Activated T-cell treated with anti-CD3 and anti-CD28 coated beads for 24 hours (primary cell): ENCODE measurements around the gene GLIPR2.
"Not testable (repeated sequence)": the region's sequence is repeated elsewhere in the genome, so short reads cannot be mapped to it uniquely, and the experiment has no call there.

Source experiments
- DNase-seq: peaks from one replicate; pipeline ENCODE4 v3.0.0-alpha.2; 2020; ENCODE audit warnings: low read depth

The GLIPR2 gene

GRCh38 chr9:36123515-36123914 lies 13.0 kb upstream of the GLIPR2 start:
- DNase-seq, result no peak

- DNase-seq, result no peak
Measured at GRCh38 chr9:36125062-36125855, 11.3 kb upstream of the GLIPR2 start.

GRCh38 chr9:36126016-36126730 lies 10.4 kb upstream of the GLIPR2 start:
- DNase-seq, result no peak

- DNase-seq, result no peak
Measured at GRCh38 chr9:36127652-36128244, 8.8 kb upstream of the GLIPR2 start.

- DNase-seq, result no peak
Measured at GRCh38 chr9:36128349-36128748, 8.2 kb upstream of the GLIPR2 start.

GRCh38 chr9:36129139-36129538 lies 7.4 kb upstream of the GLIPR2 start:
- no peak for DNase-seq

GRCh38 chr9:36131666-36132065 lies 4.9 kb upstream of the GLIPR2 start:
- DNase-seq, result not testable (repeated sequence)

- DNase-seq, result no peak
Measured at GRCh38 chr9:36132086-36132485, 4.4 kb upstream of the GLIPR2 start.

- no peak for DNase-seq
Measured at GRCh38 chr9:36134761-36135505, 1.6 kb upstream of the GLIPR2 start.

- no peak for DNase-seq
Measured at GRCh38 chr9:36135741-36136271, 727 bp upstream of the GLIPR2 start.

- DNase-seq, result peak; percentile 20
Measured at GRCh38 chr9:36136894-36137391, 410 bp downstream of the GLIPR2 start.

- no peak for DNase-seq
Measured at GRCh38 chr9:36137392-36138004, 965 bp downstream of the GLIPR2 start.

GRCh38 chr9:36138496-36138895 lies 2.0 kb downstream of the GLIPR2 start:
- no peak for DNase-seq

- no peak for DNase-seq
Measured at GRCh38 chr9:36138901-36139300, 2.4 kb downstream of the GLIPR2 start.

GRCh38 chr9:36140086-36141084 lies 3.9 kb downstream of the GLIPR2 start:
- no peak for DNase-seq

GRCh38 chr9:36141288-36141687 lies 4.8 kb downstream of the GLIPR2 start:
- no peak for DNase-seq

GRCh38 chr9:36141761-36142160 lies 5.2 kb downstream of the GLIPR2 start:
- no peak for DNase-seq

GRCh38 chr9:36142510-36143244 lies 6.1 kb downstream of the GLIPR2 start:
- DNase-seq, result no peak

- no peak for DNase-seq
Measured at GRCh38 chr9:36143245-36143641, 6.7 kb downstream of the GLIPR2 start.
